Measurements from ENCODE around the gene CSF2. TPM values are rescaled to one million over a fixed set of nuclear protein-coding genes. Genes with fewer than 3 reads are reported as not detected.

Gene CSF2
- polyA plus RNA-seq, 1 experiment = not detected

DNA sequence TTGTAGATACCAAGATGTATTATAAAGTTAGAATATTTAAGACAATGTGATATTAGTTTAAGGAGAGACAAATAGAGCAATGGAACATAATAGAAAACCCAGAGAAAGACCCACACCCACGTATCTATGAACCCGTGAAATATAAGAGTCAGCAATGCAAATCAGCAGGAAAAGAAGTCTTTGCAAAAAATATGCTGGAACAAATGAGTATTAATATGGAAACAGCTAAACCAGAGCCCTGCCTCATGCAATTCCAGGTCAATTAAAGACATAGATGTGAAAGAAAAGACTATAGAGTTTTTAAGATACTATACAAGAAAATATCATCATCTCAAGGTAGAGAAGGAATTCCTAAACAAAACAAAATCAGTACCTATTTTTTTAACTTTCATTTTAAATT, 36.2 kb upstream of the CSF2 start:
- TF ChIP-seq, protein P1, sequence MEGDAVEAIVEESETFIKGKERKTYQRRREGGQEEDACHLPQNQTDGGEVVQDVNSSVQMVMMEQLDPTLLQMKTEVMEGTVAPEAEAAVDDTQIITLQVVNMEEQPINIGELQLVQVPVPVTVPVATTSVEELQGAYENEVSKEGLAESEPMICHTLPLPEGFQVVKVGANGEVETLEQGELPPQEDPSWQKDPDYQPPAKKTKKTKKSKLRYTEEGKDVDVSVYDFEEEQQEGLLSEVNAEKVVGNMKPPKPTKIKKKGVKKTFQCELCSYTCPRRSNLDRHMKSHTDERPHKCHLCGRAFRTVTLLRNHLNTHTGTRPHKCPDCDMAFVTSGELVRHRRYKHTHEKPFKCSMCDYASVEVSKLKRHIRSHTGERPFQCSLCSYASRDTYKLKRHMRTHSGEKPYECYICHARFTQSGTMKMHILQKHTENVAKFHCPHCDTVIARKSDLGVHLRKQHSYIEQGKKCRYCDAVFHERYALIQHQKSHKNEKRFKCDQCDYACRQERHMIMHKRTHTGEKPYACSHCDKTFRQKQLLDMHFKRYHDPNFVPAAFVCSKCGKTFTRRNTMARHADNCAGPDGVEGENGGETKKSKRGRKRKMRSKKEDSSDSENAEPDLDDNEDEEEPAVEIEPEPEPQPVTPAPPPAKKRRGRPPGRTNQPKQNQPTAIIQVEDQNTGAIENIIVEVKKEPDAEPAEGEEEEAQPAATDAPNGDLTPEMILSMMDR (IDR thresholded peaks at IDR 0.05; ENCODE audit: low read depth, low read length) = no peak
- Histone ChIP-seq H3K27me3 (ENCODE audit: control insufficient read depth, insufficient read depth, low read length) (peaks cover 2% of the 10 kb centered on the region), H3K4me3 (ENCODE audit: low read depth, low read length) (no peak overlapping the region), H3K27ac (ENCODE audit: low read depth, low read length) (no peak overlapping the region), H3K9me3 (ENCODE audit: control insufficient read depth, insufficient read depth, low read length) (no peaks in the 10 kb centered on the region)
- POLR2A ChIA-PET = no interaction called here
- no peak for DNase-seq (ENCODE audit: low read depth, low spot score)
- CTCF ChIA-PET = no interaction called here

DNA sequence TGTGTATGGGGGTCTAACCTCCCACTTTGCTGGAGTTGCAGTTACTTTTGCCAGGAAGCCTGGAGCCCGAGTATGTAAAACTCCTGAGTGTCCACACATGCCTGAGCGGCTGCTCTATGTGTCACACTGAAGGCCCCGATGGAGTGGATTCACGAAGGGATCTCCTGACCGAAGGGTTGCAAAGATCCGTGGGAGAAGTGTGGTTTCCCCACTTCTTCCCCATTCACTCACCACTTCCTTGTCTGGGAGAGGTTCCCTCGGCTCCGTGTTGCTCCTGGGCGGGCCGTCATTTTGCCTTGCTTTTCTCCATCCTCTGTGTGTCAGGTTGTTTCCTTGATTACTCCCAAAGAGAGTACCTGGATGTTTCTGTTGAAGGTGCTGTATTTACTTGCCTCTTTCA, 29.4 kb upstream of the CSF2 start:
- Histone ChIP-seq H3K4me3 (ENCODE audit: low read depth, low read length) (no peak overlapping the region), H3K9me3 (ENCODE audit: control insufficient read depth, insufficient read depth, low read length) (no peaks in the 10 kb centered on the region), H3K27me3 (ENCODE audit: control insufficient read depth, insufficient read depth, low read length) (peaks cover 12% of the 10 kb centered on the region), H3K27ac (ENCODE audit: low read depth, low read length) (no peak overlapping the region)
- ChIA-PET POLR2A (no interaction called here), CTCF (no interaction called here)
- no peak for DNase-seq (ENCODE audit: low read depth, low spot score)
- TF ChIP-seq, protein P1 (IDR thresholded peaks at IDR 0.05; ENCODE audit: low read depth, low read length) = no peak

DNA sequence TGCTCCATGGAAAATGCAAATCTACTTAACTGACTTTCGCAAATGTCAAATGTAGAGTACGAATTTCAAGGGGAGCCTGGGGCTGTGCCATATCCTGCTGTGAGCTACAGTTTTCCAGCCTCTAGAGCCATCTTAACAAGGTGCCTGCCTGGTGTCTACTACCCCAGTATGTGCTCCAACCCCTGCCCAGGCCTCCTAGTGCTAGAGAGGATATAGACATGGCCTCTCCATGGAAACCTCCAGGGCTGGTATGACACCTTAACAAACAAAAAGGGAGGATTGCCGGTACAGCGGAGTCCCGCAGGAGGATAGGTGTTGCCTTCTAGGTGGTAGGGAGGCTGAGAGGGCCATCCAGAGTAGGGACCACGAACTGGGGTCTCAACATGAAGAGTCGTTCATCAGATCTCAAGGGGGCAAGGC, 26.7 kb upstream of the CSF2 start:
- TF ChIP-seq, protein P1 (IDR thresholded peaks at IDR 0.05; ENCODE audit: low read depth, low read length) = no peak
- POLR2A ChIA-PET = interaction anchor here (0.7 kb wide), 1 partner anchor 15 kb away, joined by 3 read pairs; no protein-coding TSS in a partner anchor
- no peak overlapping the region for H3K27ac ChIP-seq (ENCODE audit: low read depth, low read length)
- H3K4me3 ChIP-seq (ENCODE audit: low read depth, low read length) = no peak overlapping the region
- no peak for DNase-seq (ENCODE audit: low read depth, low spot score)
- H3K9me3 ChIP-seq (ENCODE audit: control insufficient read depth, insufficient read depth, low read length) = no peaks in the 10 kb centered on the region
- H3K27me3 ChIP-seq (ENCODE audit: control insufficient read depth, insufficient read depth, low read length) = peaks cover 15% of the 10 kb centered on the region
- CTCF ChIA-PET = no interaction called here

DNA sequence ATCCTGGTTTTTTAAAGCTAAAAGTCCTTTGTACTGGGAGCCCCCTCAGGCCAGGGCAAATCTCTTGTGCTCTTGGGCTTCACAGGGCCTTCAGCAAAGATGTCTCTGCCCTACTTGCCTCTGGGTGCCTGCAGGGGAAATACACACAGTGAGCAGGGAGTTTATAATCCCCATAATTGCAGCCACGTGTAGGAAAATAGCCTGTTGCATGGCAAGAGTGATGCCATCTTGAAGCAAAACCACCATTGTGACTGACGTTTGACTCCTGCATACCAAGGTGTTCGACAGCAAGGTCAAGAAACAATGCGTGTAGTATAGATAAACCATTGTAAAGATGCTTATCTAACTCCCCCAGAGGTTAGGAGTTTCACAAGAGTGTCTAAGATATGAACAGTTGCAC, 24.5 kb upstream of the CSF2 start:
- ChIA-PET CTCF (interaction anchor here (0.9 to 1.0 kb wide), 2 partner anchors 14 to 16 kb away, joined by 3 to 4 read pairs; no protein-coding TSS in a partner anchor), POLR2A (no interaction called here)
- H3K27ac ChIP-seq (ENCODE audit: low read depth, low read length) = no peak overlapping the region
- no peaks in the 10 kb centered on the region for H3K9me3 ChIP-seq (ENCODE audit: control insufficient read depth, insufficient read depth, low read length)
- DNase-seq (ENCODE audit: low read depth, low spot score) = no peak
- peaks cover 15% of the 10 kb centered on the region for H3K27me3 ChIP-seq (ENCODE audit: control insufficient read depth, insufficient read depth, low read length)
- TF ChIP-seq, protein P1 (IDR thresholded peaks at IDR 0.05; ENCODE audit: low read depth, low read length) = no peak
- H3K4me3 ChIP-seq (ENCODE audit: low read depth, low read length) = no peak overlapping the region

DNA sequence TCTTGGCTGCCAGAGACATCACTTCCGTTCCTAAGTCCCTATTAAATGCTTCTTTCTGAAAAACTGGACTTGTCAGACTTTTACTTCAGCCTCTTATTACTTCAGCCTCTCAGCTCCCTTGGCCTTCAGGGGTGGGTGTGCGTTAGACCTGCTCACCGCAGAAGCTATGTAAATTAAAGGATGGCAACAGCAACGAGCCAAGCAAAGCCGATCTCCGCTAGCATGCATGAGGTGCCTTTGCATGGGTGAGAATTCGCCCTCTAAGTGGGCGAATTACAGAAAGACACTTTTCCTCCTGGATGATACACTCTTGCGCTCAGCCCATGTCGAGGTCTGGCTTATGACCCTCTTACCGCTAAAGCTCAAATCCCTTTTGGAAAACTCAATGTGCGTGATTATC, 24.0 kb upstream of the CSF2 start:
- TF ChIP-seq, protein P1 (IDR thresholded peaks at IDR 0.05; ENCODE audit: low read depth, low read length) = no peak
- CTCF ChIA-PET = interaction anchor here (0.6 to 1.0 kb wide), 3 partner anchors 13 to 1929 kb away, joined by 3 to 6 read pairs (median 4); no protein-coding TSS in a partner anchor
- POLR2A ChIA-PET = no interaction called here

More for the DNA sequence above, 24.0 kb upstream of the CSF2 start:
- Histone ChIP-seq H3K27me3 (ENCODE audit: control insufficient read depth, insufficient read depth, low read length) (peaks cover 15% of the 10 kb centered on the region), H3K9me3 (ENCODE audit: control insufficient read depth, insufficient read depth, low read length) (no peaks in the 10 kb centered on the region), H3K27ac (ENCODE audit: low read depth, low read length) (no peak overlapping the region), H3K4me3 (ENCODE audit: low read depth, low read length) (no peak overlapping the region)
- no peak for DNase-seq (ENCODE audit: low read depth, low spot score)
